H1 (cell line): ENCODE measurements around the gene STARD6.

ENCODE experiments used
- BACH1 ChIP-seq: IDR thresholded peaks from 2 replicates; pipeline ENCODE4 v1.6.1; 2012; ENCODE audit warnings: low read length, improper control_type of control experiment
- BRCA1 ChIP-seq: IDR thresholded peaks from 2 replicates; pipeline ENCODE4 v1.6.1; 2012; ENCODE audit warnings: low read depth, low read length, improper control_type of control experiment
- CEBPB ChIP-seq: IDR thresholded peaks from 2 replicates; pipeline ENCODE4 v1.6.1; 2012; ENCODE audit warnings: low read depth, low read length
- CHD2 ChIP-seq: IDR thresholded peaks from 2 replicates; pipeline ENCODE4 v1.6.1; 2012; ENCODE audit warnings: low read length, improper control_type of control experiment
- CHD7 ChIP-seq: fragments of 300-600 bp; sonication (generic); IDR thresholded peaks from 2 replicates; pipeline ENCODE4 v1.7.1; 2012; ENCODE audit warnings: low read length, moderate library complexity, mild to moderate bottlenecking, inconsistent platforms; ENCODE audit not compliant: insufficient replicate concordance
- CTCF ChIP-seq, 3 experiments: IDR thresholded peaks; 1 replicate in 2 of 3; 2 replicates in 1 of 3; pipeline versions ENCODE4 v1.5.1 to v1.6.1; 2011; ENCODE audit warnings: low read length in 3 of 3, mild to moderate bottlenecking in 3 of 3, inconsistent platforms in 2 of 3, low read depth in 1 of 3, moderate library complexity in 1 of 3; ENCODE audit not compliant: insufficient read depth in 1 of 3; ENCODE audit errors: control extremely low read depth in 1 of 3
- GTF2F1 ChIP-seq: IDR thresholded peaks from 2 replicates; pipeline ENCODE4 v1.6.1; 2012; ENCODE audit warnings: low read depth, low read length, improper control_type of control experiment, borderline replicate concordance
- JUND ChIP-seq: IDR thresholded peaks from 2 replicates; pipeline ENCODE4 v1.6.1; 2011; ENCODE audit warnings: mild to moderate bottlenecking, improper control_type of control experiment, low read length
- RFX5 ChIP-seq: IDR thresholded peaks from 2 replicates; pipeline ENCODE4 v1.6.1; 2011; ENCODE audit warnings: low read depth, low read length, improper control_type of control experiment, borderline replicate concordance
- SP2 ChIP-seq: IDR thresholded peaks from 2 replicates; pipeline ENCODE4 v1.6.1; 2012; ENCODE audit warnings: mild to moderate bottlenecking, low read length, inconsistent platforms
- ZNF274 ChIP-seq: IDR thresholded peaks from 2 replicates; pipeline ENCODE4 v1.7.0; 2012; ENCODE audit warnings: low read length, borderline replicate concordance; ENCODE audit errors: extremely low read depth

DNA sequence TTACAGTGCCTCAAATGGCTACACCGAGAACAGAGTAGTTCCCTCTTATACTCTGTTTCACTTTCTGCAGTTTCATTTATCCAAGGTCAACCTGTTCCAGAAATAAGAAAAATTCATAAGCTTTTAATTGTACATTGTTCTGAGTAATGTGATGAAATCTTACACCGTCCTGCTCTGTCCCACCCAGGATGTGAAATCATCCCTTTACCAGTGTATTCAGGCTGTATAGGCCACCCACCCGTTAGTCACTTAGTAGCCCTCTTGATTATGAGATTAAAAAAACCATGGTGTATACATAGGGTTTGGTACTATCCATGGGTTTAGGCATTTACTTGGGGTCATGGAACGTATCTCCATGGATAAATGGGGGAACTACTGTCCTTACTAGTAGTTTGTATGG is 29.8 kb downstream of the STARD6 start:
- TF ChIP-seq CTCF (IDR thresholded peaks at IDR 0.05; ENCODE audit: control extremely low read depth in 1 of 3, insufficient read depth in 1 of 3, low read depth in 1 of 3, low read length in 3 of 3) (no peak), CHD2 (no peak), SP2 (no peak), ZNF274 (no peak), CHD7 (no peak), BRCA1 (no peak), GTF2F1 (no peak), JUND (no peak), CEBPB (no peak), BACH1 (no peak), RFX5 (no peak)
